IMR-90 (cell line): ENCODE results near the gene ATL2. TPM values are rescaled to one million over a fixed set of nuclear protein-coding genes. Genes with fewer than 3 reads are reported as not detected.

Source experiments
- ATAC-seq: fragments of 200-7000 bp; cut with Tn5 transposase; 2 replicates; pipeline ENCODE4 v1.9.1; 2020; ENCODE audit warnings: low read depth, mild to moderate bottlenecking, moderate library complexity
- BruUV-seq: library from RNA; stranded (reverse); fragments of 400-500 nt; replicated peaks from 2 replicates; lab custom pipeline; 2021; lab: Mats Ljungman, UMichigan
- CTCF ChIA-PET: fragments of 300-600 bp; formaldehyde crosslinking; extraction: SDS; loops from one replicate; lab custom pipeline; 2021; ENCODE audit warnings: antibody characterized with exemption; lab: Yijun Ruan, JAX
- POLR2A ChIA-PET: fragments of 300-600 bp; sonication (Branson Sonifier 250); formaldehyde crosslinking; loops from one replicate; lab custom pipeline; 2022; ENCODE audit warnings: antibody characterized with exemption; ENCODE audit not compliant: unreplicated experiment; lab: Charles Lee
- DNase-seq: peaks from one replicate; pipeline ENCODE4 v3.0.0; 2013
- H2AFZ ChIP-seq: replicated peaks from 2 replicates; pipeline ENCODE3; 2013; ENCODE audit warnings: low read length, mild to moderate bottlenecking; ENCODE audit not compliant: poor library complexity
- H2AK5ac ChIP-seq: 2 replicates; pipeline ENCODE4 v1.6.1; 2013; ENCODE audit warnings: low read depth, low read length, inconsistent platforms
- H2AK9ac ChIP-seq: replicated peaks from 2 replicates; pipeline ENCODE3; 2013; ENCODE audit warnings: mild to moderate bottlenecking, low read depth, low read length, moderate library complexity; ENCODE audit not compliant: poor library complexity
- H2BK120ac ChIP-seq: 2 replicates; pipeline ENCODE4 v1.6.1; 2013; ENCODE audit warnings: low read depth, low read length, inconsistent platforms
- H2BK15ac ChIP-seq: 3 replicates; pipeline ENCODE4 v1.6.1; 2013; ENCODE audit warnings: low read depth, low read length, inconsistent platforms
- H2BK20ac ChIP-seq: 2 replicates; pipeline ENCODE4 v1.6.1; 2013; ENCODE audit warnings: low read depth, mild to moderate bottlenecking, inconsistent platforms, low read length, moderate library complexity
- H2BK5ac ChIP-seq: 2 replicates; pipeline ENCODE4 v1.6.1; 2013; ENCODE audit warnings: mild to moderate bottlenecking, low read depth, low read length, inconsistent platforms; ENCODE audit not compliant: poor library complexity, severe bottlenecking
- H3K14ac ChIP-seq: replicated peaks from 2 replicates; pipeline ENCODE4 v1.6.1; 2013; ENCODE audit warnings: low read depth, low read length, inconsistent platforms
- H3K18ac ChIP-seq: 2 replicates; pipeline ENCODE4 v1.6.1; 2013; ENCODE audit warnings: low read depth, low read length, control low read depth
- H3K23ac ChIP-seq: 2 replicates; pipeline ENCODE4 v1.6.1; 2013; ENCODE audit warnings: low read depth, low read length, inconsistent platforms
- H3K27ac ChIP-seq: 2 replicates; pipeline ENCODE4 v1.5.1; 2013; ENCODE audit warnings: mild to moderate bottlenecking, control low read depth, low read length; ENCODE audit not compliant: insufficient read depth
- H3K27me3 ChIP-seq: 2 replicates; pipeline ENCODE4 v1.6.1; 2013; ENCODE audit warnings: low read length; ENCODE audit not compliant: control insufficient read depth, insufficient read depth
- H3K36me3 ChIP-seq: 2 replicates; pipeline ENCODE4 v1.6.1; 2013; ENCODE audit warnings: low read length, mixed read lengths; ENCODE audit not compliant: control insufficient read depth, insufficient read depth
- H3K4ac ChIP-seq: 2 replicates; pipeline ENCODE4 v1.6.1; 2013; ENCODE audit warnings: low read depth, low read length, inconsistent platforms
- H3K4me1 ChIP-seq: 2 replicates; pipeline ENCODE4 v1.6.1; 2013; ENCODE audit warnings: low read length, mixed read lengths; ENCODE audit not compliant: control insufficient read depth, insufficient read depth
- H3K4me2 ChIP-seq: 2 replicates; pipeline ENCODE4 v1.6.1; 2013; ENCODE audit warnings: low read depth, mild to moderate bottlenecking, control low read depth, low read length, moderate library complexity
- H3K4me3 ChIP-seq: 2 replicates; pipeline ENCODE4 v1.5.1; 2013; ENCODE audit warnings: low read depth, mild to moderate bottlenecking, control low read depth, low read length, moderate library complexity; ENCODE audit not compliant: insufficient read depth
- H3K56ac ChIP-seq: 2 replicates; pipeline ENCODE4 v1.6.1; 2013; ENCODE audit warnings: low read length, inconsistent platforms; ENCODE audit not compliant: insufficient read depth; ENCODE audit errors: extremely low read depth
- H3K79me1 ChIP-seq, 2 experiments: 2 replicates each; pipeline ENCODE4 v1.6.1; 2013; ENCODE audit warnings: low read length in 2 of 2, inconsistent platforms in 1 of 2, low read depth in 1 of 2
- H3K9ac ChIP-seq: 2 replicates; pipeline ENCODE4 v1.6.1; 2013; ENCODE audit warnings: low read depth, low read length, control low read depth
- H3K9me1 ChIP-seq: 2 replicates; pipeline ENCODE4 v1.6.1; 2013; ENCODE audit warnings: low read length, inconsistent platforms; ENCODE audit not compliant: insufficient read depth
- H3K9me3 ChIP-seq: 2 replicates; pipeline ENCODE4 v1.6.1; 2013; ENCODE audit warnings: low read length; ENCODE audit not compliant: control insufficient read depth, insufficient read depth
- H4K20me1 ChIP-seq: 2 replicates; pipeline ENCODE4 v1.6.1; 2013; ENCODE audit warnings: low read length, inconsistent platforms; ENCODE audit not compliant: insufficient read depth
- H4K5ac ChIP-seq: 2 replicates; pipeline ENCODE4 v1.6.1; 2013; ENCODE audit warnings: mild to moderate bottlenecking, low read depth, low read length, control low read depth
- H4K8ac ChIP-seq, 2 experiments: 2 replicates each; pipeline ENCODE4 v1.6.1; 2013; ENCODE audit warnings: low read depth in 2 of 2, low read length in 2 of 2, control low read depth in 1 of 2, inconsistent platforms in 1 of 2
- H4K91ac ChIP-seq: 2 replicates; pipeline ENCODE4 v1.6.1; 2013; ENCODE audit warnings: low read depth, low read length, inconsistent platforms; ENCODE audit not compliant: insufficient read depth
- BHLHE40 ChIP-seq: fragments of 150-350 bp; IDR thresholded peaks from 2 replicates; pipeline ENCODE4 v1.6.1; 2016; ENCODE audit warnings: mild to moderate bottlenecking, low read depth, low read length
- CEBPB ChIP-seq: IDR thresholded peaks from 2 replicates; pipeline ENCODE4 v1.6.1; 2012; ENCODE audit warnings: low read depth, low read length, improper control_type of control experiment
- CHD1 ChIP-seq: IDR thresholded peaks from 2 replicates; pipeline ENCODE4 v1.6.1; 2012; ENCODE audit warnings: low read depth, low read length, improper control_type of control experiment
- FOS ChIP-seq: fragments of 150-350 bp; IDR thresholded peaks from 2 replicates; pipeline ENCODE4 v1.6.1; 2016; ENCODE audit warnings: low read depth, low read length
- MAFK ChIP-seq: IDR thresholded peaks from 2 replicates; pipeline ENCODE4 v1.6.1; 2012; ENCODE audit warnings: low read depth, low read length, improper control_type of control experiment
- MAZ ChIP-seq: IDR thresholded peaks from 2 replicates; pipeline ENCODE4 v1.6.1; 2012; ENCODE audit warnings: low read depth, mild to moderate bottlenecking, low read length, improper control_type of control experiment, moderate library complexity, borderline replicate concordance
- MXI1 ChIP-seq: IDR thresholded peaks from 2 replicates; pipeline ENCODE4 v1.6.1; 2012; ENCODE audit warnings: low read depth, mild to moderate bottlenecking, low read length, moderate library complexity, borderline replicate concordance
- NFE2L2 ChIP-seq: fragments of 150-350 bp; IDR thresholded peaks from 2 replicates; pipeline ENCODE4 v1.6.1; 2016; ENCODE audit warnings: low read depth, mild to moderate bottlenecking, low read length
- POLR2A ChIP-seq: IDR thresholded peaks from 2 replicates; pipeline ENCODE4 v1.6.1; 2012; ENCODE audit warnings: mild to moderate bottlenecking, low read depth, low read length
- RAD21 ChIP-seq: IDR thresholded peaks from 2 replicates; pipeline ENCODE4 v1.6.1; 2012; ENCODE audit warnings: low read length, improper control_type of control experiment
- RCOR1 ChIP-seq: IDR thresholded peaks from 2 replicates; pipeline ENCODE4 v1.6.1; 2012; ENCODE audit warnings: mild to moderate bottlenecking, low read length, improper control_type of control experiment; ENCODE audit not compliant: insufficient replicate concordance
- RFX5 ChIP-seq: IDR thresholded peaks from 2 replicates; pipeline ENCODE4 v1.8.0; 2012; ENCODE audit warnings: low read depth, mild to moderate bottlenecking, low read length, moderate library complexity
- SMC3 ChIP-seq: fragments of 150-350 bp; IDR thresholded peaks from 2 replicates; pipeline ENCODE4 v1.6.1; 2016; ENCODE audit warnings: low read depth, mild to moderate bottlenecking, antibody characterized with exemption, low read length, moderate library complexity
- WGBS, 2 experiments: methylation state at CpG; one replicate each; pipeline versions ENCODE4 v1.1.5 to v1.1.7; 2013; ENCODE audit warnings: missing lambda C conversion rate in 2 of 2; ENCODE audit not compliant: insufficient read length in 1 of 2; ENCODE audit errors: extremely low coverage in 2 of 2; 5-methylcytosine and 5-hydroxymethylcytosine counted together
- dilution Hi-C: fragments of 300-500 bp; cut with HindIII; formaldehyde crosslinking; loops from one replicate; pipeline ENCODE4 v1.14.3; 2018; ENCODE audit warnings: low sequenced_read_pairs; ENCODE audit not compliant: unreplicated experiment
- in situ Hi-C: fragments of 300-500 bp; cut with MboI; formaldehyde crosslinking; loops from 3 replicates; pipeline ENCODE4 v1.14.3; 2019; ENCODE audit warnings: low sequenced_read_pairs, inconsistent platforms, mixed read lengths
- intact Hi-C: fragments of 100-400 bp; cut with micrococcal nuclease; formaldehyde crosslinking; loops from 2 replicates; pipeline ENCODE4 v1.10.0; 2022
- polyA plus RNA-seq, 3 experiments: library from polyadenylated mRNA; depleted of rRNA; stranded (reverse); fragments of >200 nt; gene quantifications; 2 replicates each; pipeline ENCODE4 v1.2.3, GENCODE V29; 2012; ENCODE audit warnings: low replicate concordance in 1 of 3
- total RNA-seq: library from RNA; depleted of rRNA; stranded (reverse); fragments of >200 nt; gene quantifications from 2 replicates; pipeline ENCODE4 v1.2.3, GENCODE V29; 2012
- TF ChIP-seq, protein P1 (sequence below): fragments of 150-350 bp; IDR thresholded peaks from 2 replicates; pipeline ENCODE4 v1.6.1; 2017; ENCODE audit warnings: mild to moderate bottlenecking, antibody characterized with exemption, low read length, low read depth
- TF ChIP-seq, protein P2 (sequence below): conservative IDR thresholded peaks from 2 replicates; pipeline ENCODE4 v1.5.1; 2012; ENCODE audit warnings: mild to moderate bottlenecking, low read depth, low read length, improper control_type of control experiment
- TF ChIP-seq, protein P3 (sequence below): fragments of 150-350 bp; IDR thresholded peaks from 2 replicates; pipeline ENCODE4 v1.6.1; 2016; ENCODE audit warnings: low read depth, mild to moderate bottlenecking, low read length, moderate library complexity, borderline replicate concordance

The ATL2 gene
- total and polyA plus RNA-seq, 2 of the 4 experiments (the other 2 are of a cell fraction), result 16.0 to 62.6 TPM

DNA sequence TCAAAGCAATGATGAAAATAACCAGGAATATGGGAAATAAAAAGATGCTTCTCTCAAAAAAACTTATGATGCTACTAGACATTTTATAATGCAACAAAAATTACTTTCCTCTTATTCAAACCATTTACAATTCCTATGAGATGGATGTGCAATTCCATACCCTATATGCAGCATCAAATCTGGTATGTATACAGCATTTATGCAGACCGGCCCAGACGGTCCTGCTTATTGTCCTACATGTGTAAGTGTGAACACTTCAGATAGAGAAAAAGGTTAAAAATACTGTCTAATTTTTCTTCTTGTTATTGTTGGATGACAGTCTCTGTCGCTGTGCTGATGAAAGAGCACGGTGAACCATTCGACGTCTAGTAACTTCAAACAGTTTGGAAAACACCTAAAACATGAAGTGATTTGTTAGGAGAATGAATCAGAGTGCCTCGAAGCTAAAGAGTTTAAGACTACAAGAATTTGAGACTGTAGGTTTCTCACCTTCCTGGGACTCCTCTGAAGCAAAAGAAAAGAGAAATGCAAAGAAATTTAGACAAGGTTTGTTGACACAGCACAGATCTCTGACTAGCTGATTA lies 80.8 kb downstream of the ATL2 start:
- Histone ChIP-seq H3K9me1 (0 out of 2 replicates have a peak, but pooled peaks cover under 1% of the 10 kb centered on the region), H3K14ac (no peak overlapping the region), H4K5ac (no peak overlapping the region), H3K4me3 (no peak overlapping the region), H3K9me3 (no peaks in the 10 kb centered on the region), H2AFZ (no peak overlapping the region), H3K23ac (no peak overlapping the region), H4K91ac (no peak overlapping the region), H3K18ac (no peak overlapping the region), H4K8ac (no peak overlapping the region), H3K4me2 (no peak overlapping the region), H2BK5ac (no peak overlapping the region), H2BK20ac (no peak overlapping the region), H3K4me1 (peaks cover 2% of the 10 kb centered on the region; the same call in 1 of the 2 replicates), H4K20me1 (no peaks in the 10 kb centered on the region), H3K36me3 (peaks cover 12% of the 10 kb centered on the region), H3K56ac (no peak overlapping the region), H2AK5ac (no peak overlapping the region), H3K27ac (no peak overlapping the region), H2BK120ac (no peak overlapping the region), H2AK9ac (no peak overlapping the region), H3K4ac (no peak overlapping the region), H2BK15ac (no peak overlapping the region), H3K27me3 (no peaks in the 10 kb centered on the region), H3K9ac (no peak overlapping the region), H3K79me1 (peaks cover 0 to 2% of the 10 kb centered on the region in 2 experiments; a peak in 1 of 4 replicates)
- CTCF ChIA-PET, result no interaction called here
- WGBS, 2 experiments, result 40% methylated on average over 1 of the region's 7 CpGs; no CpG with 5 or more reads in 1 of the 2 experiments
- DNase-seq, result no peak
- TF ChIP-seq RAD21, result no peak
- TF ChIP-seq RFX5, result no peak
- TF ChIP-seq NFE2L2, result no peak
- TF ChIP-seq MAFK, result no peak
- TF ChIP-seq, protein P1, sequence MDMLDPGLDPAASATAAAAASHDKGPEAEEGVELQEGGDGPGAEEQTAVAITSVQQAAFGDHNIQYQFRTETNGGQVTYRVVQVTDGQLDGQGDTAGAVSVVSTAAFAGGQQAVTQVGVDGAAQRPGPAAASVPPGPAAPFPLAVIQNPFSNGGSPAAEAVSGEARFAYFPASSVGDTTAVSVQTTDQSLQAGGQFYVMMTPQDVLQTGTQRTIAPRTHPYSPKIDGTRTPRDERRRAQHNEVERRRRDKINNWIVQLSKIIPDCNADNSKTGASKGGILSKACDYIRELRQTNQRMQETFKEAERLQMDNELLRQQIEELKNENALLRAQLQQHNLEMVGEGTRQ, result no peak
- no peak for TF ChIP-seq CHD1
- no peak for TF ChIP-seq BHLHE40
- no peak for TF ChIP-seq POLR2A
- no peak for TF ChIP-seq SMC3
- no peak for TF ChIP-seq FOS
- TF ChIP-seq, protein P2, sequence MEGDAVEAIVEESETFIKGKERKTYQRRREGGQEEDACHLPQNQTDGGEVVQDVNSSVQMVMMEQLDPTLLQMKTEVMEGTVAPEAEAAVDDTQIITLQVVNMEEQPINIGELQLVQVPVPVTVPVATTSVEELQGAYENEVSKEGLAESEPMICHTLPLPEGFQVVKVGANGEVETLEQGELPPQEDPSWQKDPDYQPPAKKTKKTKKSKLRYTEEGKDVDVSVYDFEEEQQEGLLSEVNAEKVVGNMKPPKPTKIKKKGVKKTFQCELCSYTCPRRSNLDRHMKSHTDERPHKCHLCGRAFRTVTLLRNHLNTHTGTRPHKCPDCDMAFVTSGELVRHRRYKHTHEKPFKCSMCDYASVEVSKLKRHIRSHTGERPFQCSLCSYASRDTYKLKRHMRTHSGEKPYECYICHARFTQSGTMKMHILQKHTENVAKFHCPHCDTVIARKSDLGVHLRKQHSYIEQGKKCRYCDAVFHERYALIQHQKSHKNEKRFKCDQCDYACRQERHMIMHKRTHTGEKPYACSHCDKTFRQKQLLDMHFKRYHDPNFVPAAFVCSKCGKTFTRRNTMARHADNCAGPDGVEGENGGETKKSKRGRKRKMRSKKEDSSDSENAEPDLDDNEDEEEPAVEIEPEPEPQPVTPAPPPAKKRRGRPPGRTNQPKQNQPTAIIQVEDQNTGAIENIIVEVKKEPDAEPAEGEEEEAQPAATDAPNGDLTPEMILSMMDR, result no peak
- no peak for TF ChIP-seq RCOR1
- TF ChIP-seq, protein P3, sequence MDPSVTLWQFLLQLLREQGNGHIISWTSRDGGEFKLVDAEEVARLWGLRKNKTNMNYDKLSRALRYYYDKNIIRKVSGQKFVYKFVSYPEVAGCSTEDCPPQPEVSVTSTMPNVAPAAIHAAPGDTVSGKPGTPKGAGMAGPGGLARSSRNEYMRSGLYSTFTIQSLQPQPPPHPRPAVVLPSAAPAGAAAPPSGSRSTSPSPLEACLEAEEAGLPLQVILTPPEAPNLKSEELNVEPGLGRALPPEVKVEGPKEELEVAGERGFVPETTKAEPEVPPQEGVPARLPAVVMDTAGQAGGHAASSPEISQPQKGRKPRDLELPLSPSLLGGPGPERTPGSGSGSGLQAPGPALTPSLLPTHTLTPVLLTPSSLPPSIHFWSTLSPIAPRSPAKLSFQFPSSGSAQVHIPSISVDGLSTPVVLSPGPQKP, result no peak
- no peak for TF ChIP-seq MXI1
- TF ChIP-seq MAZ, result no peak
- TF ChIP-seq CEBPB, result no peak
- in situ Hi-C loops (no loop called here), dilution Hi-C loops (no loop called here), intact Hi-C loops (no loop called here)
- no TSS peak for BruUV-seq
- no peak for ATAC-seq
- POLR2A ChIA-PET, result no interaction called here
